Body of pancreas (tissue), 4 donors: ENCODE measurements around the gene PKNOX2. TPM values are rescaled to one million over a fixed set of nuclear protein-coding genes. Genes with fewer than 3 reads are reported as not detected.

Experiments
- ATAC-seq: fragments of 150-250 bp; one replicate; pipeline ENCODE4 v1.9.1; 2016
- DNase-seq, 4 donors: peaks; one replicate each; pipeline ENCODE4 v3.0.0-alpha.2; 2019
- H3K27ac ChIP-seq, 4 donors: fragments of 200-600 bp; sonication (generic); 1 replicate in 3 of 4; 2 replicates in 1 of 4; pipeline versions ENCODE4 v1.5.1 to v1.6.1; 2016 to 2019; ENCODE audit warnings: mild to moderate bottlenecking in 1 of 4, mixed read lengths in 1 of 4, moderate library complexity in 1 of 4
- H3K27me3 ChIP-seq, 2 donors: fragments of 200-600 bp; sonication (generic); one replicate each; pipeline ENCODE4 v1.6.0; 2016; ENCODE audit warnings: mild to moderate bottlenecking in 1 of 2
- H3K36me3 ChIP-seq, 2 donors: fragments of 200-600 bp; sonication (generic); replicated peaks in 1 of 2; 2 replicates each; pipeline ENCODE4 v1.5.1; 2016; ENCODE audit warnings: low read depth in 2 of 2; ENCODE audit not compliant: insufficient read depth in 1 of 2
- H3K4me1 ChIP-seq: fragments of 200-600 bp; sonication (generic); one replicate; pipeline ENCODE4 v1.6.0; 2016
- H3K4me3 ChIP-seq, 2 donors: fragments of 200-600 bp; sonication (generic); 1 replicate in 1 of 2; 2 replicates in 1 of 2; pipeline ENCODE4 v1.5.1; 2016 to 2019
- H3K9me3 ChIP-seq, 3 donors: fragments of 200-600 bp; sonication (generic); 1 replicate in 2 of 3; 2 replicates in 1 of 3; pipeline ENCODE4 v1.5.1; 2016
- POLR2A ChIP-seq, 3 donors: fragments of 450-650 bp; IDR thresholded peaks; one replicate each; pipeline ENCODE4 v1.6.1; 2016; ENCODE audit warnings: antibody characterized with exemption in 3 of 3, mild to moderate bottlenecking in 2 of 3
- WGBS, 2 donors: methylation state at CpG; one replicate each; pipeline ENCODE4 v1.1.5; 2017; 5-methylcytosine and 5-hydroxymethylcytosine counted together
- intact Hi-C: fragments of 100-400 bp; cut with DNase I; formaldehyde crosslinking; loops from one replicate; pipeline ENCODE4 v1.15.1; 2023
- total RNA-seq, 2 donors: library from RNA; depleted of rRNA; stranded (reverse); fragments of >200 nt; gene quantifications; one replicate each; pipeline ENCODE4 v1.1.0, GENCODE V29; 2016
- TF ChIP-seq, protein P1 (sequence below), 7 experiments: fragments of 450-650 bp in 4 of 7; fragments of 200-600 bp in 3 of 7; sonication (generic) in 3 of 7; IDR thresholded peaks; one replicate each; pipeline ENCODE4 v1.5.1; 2016 to 2019; ENCODE audit warnings: antibody characterized with exemption in 7 of 7

The PKNOX2 gene
- total RNA-seq, 2 donors from 2014 or later = 4.2 to 4.9 TPM

DNA sequence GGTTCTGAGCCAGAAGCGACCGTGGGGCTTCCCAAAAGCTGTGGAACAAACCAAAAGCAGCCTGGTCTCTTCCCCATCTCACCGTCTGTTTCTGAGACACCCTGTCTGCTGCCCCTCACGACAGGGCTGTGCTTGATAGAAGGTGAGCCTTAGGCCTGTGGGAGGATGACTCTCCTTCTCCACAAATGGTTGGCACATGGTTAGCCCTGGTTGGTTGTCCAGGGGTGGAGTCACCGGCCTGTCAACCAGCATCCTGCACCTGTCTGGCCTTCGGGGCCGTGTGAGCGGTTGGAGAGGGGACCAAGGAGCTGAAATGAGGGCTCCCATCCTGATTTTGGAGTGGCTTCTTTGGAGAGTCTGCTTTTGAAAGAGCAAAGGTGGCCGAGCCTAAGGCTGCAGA, 135.3 kb downstream of the PKNOX2 start:
- 84 to 89% methylated on average over 9 of the region's 9 CpGs for WGBS, 2 donors
- Histone ChIP-seq H3K27ac (no peak overlapping the region), H3K36me3 (no peaks in the 10 kb centered on the region), H3K9me3 (no peaks in the 10 kb centered on the region), H3K4me1 (peaks cover 10% of the 10 kb centered on the region), H3K4me3 (no peak overlapping the region), H3K27me3 (no peaks in the 10 kb centered on the region)
- intact Hi-C loops = no loop called here
- DNase-seq = no peak
- ATAC-seq = no peak
- no peak for TF ChIP-seq POLR2A (IDR thresholded peaks at IDR 0.05)
- TF ChIP-seq, protein P1, sequence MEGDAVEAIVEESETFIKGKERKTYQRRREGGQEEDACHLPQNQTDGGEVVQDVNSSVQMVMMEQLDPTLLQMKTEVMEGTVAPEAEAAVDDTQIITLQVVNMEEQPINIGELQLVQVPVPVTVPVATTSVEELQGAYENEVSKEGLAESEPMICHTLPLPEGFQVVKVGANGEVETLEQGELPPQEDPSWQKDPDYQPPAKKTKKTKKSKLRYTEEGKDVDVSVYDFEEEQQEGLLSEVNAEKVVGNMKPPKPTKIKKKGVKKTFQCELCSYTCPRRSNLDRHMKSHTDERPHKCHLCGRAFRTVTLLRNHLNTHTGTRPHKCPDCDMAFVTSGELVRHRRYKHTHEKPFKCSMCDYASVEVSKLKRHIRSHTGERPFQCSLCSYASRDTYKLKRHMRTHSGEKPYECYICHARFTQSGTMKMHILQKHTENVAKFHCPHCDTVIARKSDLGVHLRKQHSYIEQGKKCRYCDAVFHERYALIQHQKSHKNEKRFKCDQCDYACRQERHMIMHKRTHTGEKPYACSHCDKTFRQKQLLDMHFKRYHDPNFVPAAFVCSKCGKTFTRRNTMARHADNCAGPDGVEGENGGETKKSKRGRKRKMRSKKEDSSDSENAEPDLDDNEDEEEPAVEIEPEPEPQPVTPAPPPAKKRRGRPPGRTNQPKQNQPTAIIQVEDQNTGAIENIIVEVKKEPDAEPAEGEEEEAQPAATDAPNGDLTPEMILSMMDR (IDR thresholded peaks at IDR 0.05) = no peak

DNA sequence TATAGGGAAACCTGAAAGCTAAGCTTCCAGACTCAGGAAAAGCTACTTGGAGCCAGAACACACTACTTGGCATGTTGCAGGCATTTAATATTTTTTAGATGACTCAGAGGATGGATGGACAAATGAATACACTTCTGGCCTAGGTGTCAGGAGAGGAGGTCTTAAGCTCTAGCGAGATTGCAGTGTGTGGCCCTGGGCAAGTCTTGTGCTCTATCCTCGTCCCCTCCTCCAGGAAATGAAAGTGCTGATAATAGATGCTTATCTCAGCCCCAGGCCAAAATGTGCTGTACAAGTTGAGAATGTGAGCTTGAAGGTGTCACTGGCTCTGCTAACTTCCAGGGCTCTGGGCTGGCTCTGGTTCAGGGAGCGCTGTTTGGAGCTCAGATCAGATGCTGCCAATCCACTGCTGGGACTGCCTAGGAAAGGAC, 136.3 kb downstream of the PKNOX2 start:
- Histone ChIP-seq H3K9me3 (no peaks in the 10 kb centered on the region), H3K4me3 (no peak overlapping the region), H3K36me3 (no peaks in the 10 kb centered on the region), H3K4me1 (peaks cover 10% of the 10 kb centered on the region), H3K27me3 (no peaks in the 10 kb centered on the region), H3K27ac (peak overlapping the region in 2 of 4 donors; percentile 55 to 61)
- ATAC-seq (peak; percentile 74), DNase-seq (peak in 3 of 4 donors; percentile 30 to 43 (median 36))
- 32 to 50% methylated on average over 3 of the region's 3 CpGs for WGBS, 2 donors
- TF ChIP-seq POLR2A (IDR thresholded peaks at IDR 0.05) = no peak
- TF ChIP-seq, protein P1 (IDR thresholded peaks at IDR 0.05) = no peak
- intact Hi-C loops = no loop called here

DNA sequence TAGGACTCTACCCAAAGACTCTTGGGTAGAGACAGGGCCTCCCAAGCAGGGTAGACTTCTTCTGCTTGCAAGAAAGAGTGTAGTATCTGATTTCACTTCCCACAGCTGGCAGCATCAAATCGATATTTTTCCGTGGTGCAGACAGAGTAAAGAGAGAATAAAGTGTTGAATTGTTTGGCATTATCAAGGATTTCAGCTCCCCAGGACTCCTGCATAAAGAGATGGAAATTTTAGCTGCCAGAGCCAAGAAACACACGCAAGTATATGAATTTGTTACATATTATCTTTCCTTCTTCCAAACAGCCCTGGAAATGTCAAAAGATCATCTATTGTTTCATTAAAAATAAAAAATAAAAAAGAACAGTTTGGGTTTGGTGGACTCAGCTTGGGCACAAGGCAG, 136.8 kb downstream of the PKNOX2 start:
- DNase-seq (no peak), ATAC-seq (no peak)
- intact Hi-C loops = no loop called here
- Histone ChIP-seq H3K4me1 (peaks cover 10% of the 10 kb centered on the region), H3K4me3 (no peak overlapping the region), H3K36me3 (no peaks in the 10 kb centered on the region), H3K9me3 (no peaks in the 10 kb centered on the region), H3K27ac (peak overlapping the region in 2 of 4 donors; percentile 55 to 61), H3K27me3 (no peaks in the 10 kb centered on the region)
- 25 to 33% methylated on average over 3 of the region's 3 CpGs for WGBS, 2 donors
- TF ChIP-seq, protein P1 (IDR thresholded peaks at IDR 0.05) = no peak
- TF ChIP-seq POLR2A (IDR thresholded peaks at IDR 0.05) = no peak

DNA sequence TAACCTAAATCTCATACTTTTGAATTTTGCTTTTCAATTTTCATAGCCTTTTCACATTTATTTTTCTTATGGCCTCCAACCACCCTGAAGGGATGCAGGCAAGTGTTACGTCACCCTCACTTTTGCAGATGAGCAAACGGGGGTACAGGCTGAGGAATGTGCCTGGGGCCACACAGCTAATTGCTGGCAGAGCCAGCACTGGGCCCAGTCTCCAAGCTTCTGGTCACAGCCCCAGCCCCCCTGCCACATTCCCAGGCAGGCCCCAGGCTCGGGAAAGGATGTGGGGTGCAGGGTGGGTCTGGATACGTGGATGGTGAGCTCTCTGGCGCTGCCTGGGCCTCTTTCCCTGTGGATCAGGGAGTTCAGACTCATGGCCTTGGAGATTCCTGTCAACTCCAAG, 138.6 kb downstream of the PKNOX2 start:
- no peak for TF ChIP-seq POLR2A (IDR thresholded peaks at IDR 0.05)
- TF ChIP-seq, protein P1 (IDR thresholded peaks at IDR 0.05) = no peak
- WGBS, 2 donors = 78 to 93% methylated on average over 5 of the region's 5 CpGs
- no peaks in the 10 kb centered on the region for H3K9me3 ChIP-seq
- no peak for DNase-seq
- peaks cover 10% of the 10 kb centered on the region for H3K4me1 ChIP-seq
- no peaks in the 10 kb centered on the region for H3K27me3 ChIP-seq
- no peak overlapping the region for H3K4me3 ChIP-seq
- H3K27ac ChIP-seq = no peak overlapping the region
- ATAC-seq = no peak
- intact Hi-C loops = no loop called here
- no peaks in the 10 kb centered on the region for H3K36me3 ChIP-seq

DNA sequence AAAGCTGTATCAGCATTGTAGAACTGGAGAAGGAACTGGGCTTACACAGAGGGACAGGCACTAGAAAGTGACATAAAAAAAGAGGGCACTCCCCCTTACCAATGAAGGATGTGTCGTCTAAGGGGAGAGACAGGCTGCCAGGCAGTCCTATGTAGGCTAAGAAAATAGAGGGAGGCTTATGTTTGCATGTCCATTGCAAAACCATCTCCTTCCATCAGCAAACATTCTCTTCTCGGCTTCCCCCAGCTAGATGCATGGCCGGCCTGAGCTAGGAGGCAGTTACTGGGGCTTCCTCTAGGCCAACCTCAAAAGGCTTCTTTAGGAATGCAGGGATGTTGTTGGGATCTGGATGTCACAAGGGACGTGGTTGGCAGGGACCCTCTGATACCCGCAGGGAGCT, 139.1 kb downstream of the PKNOX2 start:
- Histone ChIP-seq H3K4me1 (peaks cover 10% of the 10 kb centered on the region), H3K27me3 (no peaks in the 10 kb centered on the region), H3K4me3 (no peak overlapping the region), H3K36me3 (no peaks in the 10 kb centered on the region), H3K27ac (no peak overlapping the region), H3K9me3 (no peaks in the 10 kb centered on the region)
- ATAC-seq (no peak), DNase-seq (no peak)
- intact Hi-C loops = no loop called here
- no peak for TF ChIP-seq POLR2A (IDR thresholded peaks at IDR 0.05)
- TF ChIP-seq, protein P1 (IDR thresholded peaks at IDR 0.05) = no peak
- WGBS, 2 donors = 79 to 92% methylated on average over 5 of the region's 5 CpGs
